Measurements from ENCODE around the gene SFMBT2.

GRCh38 chr10:7314170-7314569 lies 96.7 kb downstream of the SFMBT2 start:
- TF ChIP-seq CTCF (IDR thresholded peaks at IDR 0.05) (no peak), POLR2A (IDR thresholded peaks at IDR 0.05; ENCODE audit: low read length) (no peak), REST (IDR thresholded peaks at IDR 0.05) (no peak)
